Fibroblast of the conjunctiva (primary cell): ENCODE measurements around the gene TSC22D2.

ENCODE experiments used
- DNase-seq: peaks from one replicate; pipeline ENCODE4 v3.0.0-alpha.2; 2010; ENCODE audit warnings: low read depth

Gene TSC22D2

DNA sequence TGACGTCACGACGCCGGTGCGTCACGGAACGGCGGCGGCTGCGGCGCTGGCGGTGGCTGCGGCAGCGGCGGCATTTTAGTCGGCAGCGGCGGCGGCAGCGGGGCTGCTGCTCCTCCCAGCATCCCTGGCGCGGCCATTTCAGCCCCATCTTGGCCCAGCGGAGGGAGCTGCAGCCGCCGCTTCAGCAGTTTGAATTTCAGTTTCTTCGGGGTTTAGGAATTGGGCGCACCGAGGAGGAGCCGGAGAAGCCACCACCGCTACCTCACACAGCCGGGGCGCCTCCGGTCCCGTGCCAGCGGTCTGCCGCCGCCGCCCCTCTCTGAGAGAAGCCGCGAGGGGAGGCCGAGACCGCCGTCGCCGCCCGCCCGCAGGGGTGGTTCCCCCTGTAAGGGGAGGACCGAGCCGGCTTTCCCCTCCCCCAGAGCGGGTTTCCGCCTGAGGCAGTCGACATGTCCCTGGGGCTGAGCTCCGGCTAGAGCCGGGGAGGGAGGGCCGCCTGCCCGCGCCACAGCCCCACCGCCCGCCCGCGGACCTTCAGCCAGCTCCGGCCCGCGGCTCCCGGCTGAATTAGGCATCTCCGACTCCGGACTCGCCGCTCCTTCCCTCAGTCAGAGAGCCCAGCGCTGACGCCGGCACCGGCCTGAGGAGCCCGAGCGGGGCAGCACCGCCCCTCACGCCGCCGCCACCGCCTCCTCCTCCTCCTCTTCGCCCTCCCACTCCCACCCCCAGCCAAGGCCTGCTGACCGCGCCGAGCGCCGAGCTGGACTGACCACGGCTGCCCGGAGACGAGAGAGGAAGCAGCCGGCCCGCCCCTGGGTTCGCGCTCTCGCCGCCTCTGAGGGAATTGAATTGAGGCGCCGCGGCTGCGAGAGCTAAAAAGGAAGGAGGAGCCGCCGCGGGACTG is at the start of gene TSC22D2:
Gene TSC22D2, plus strand, starts transcription at position 78 of the 904 bp plus-strand sequence. CDS start 1,053 bp downstream, outside the sequence.
- DNase-seq: peak; percentile 89

DNA sequence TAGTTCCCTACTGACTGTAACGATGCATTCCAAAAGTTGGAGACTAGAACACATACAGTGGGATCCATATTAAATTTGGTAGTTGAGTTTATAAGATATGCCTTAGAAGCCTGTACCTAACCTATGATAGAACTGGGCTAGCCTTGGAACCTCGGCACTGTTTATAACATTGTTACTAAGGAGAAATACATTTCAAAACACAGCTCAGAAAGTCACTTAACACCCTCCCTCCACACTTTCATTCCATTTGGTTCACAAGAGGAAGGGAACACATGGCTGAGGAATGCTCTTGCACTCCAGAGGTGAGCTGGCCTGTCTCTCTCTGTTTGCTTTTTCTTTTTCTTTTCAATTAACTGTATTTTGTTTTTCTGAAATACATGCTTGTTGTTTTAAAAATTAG is 48.7 kb upstream of the TSC22D2 start:
- DNase-seq: no peak

DNA sequence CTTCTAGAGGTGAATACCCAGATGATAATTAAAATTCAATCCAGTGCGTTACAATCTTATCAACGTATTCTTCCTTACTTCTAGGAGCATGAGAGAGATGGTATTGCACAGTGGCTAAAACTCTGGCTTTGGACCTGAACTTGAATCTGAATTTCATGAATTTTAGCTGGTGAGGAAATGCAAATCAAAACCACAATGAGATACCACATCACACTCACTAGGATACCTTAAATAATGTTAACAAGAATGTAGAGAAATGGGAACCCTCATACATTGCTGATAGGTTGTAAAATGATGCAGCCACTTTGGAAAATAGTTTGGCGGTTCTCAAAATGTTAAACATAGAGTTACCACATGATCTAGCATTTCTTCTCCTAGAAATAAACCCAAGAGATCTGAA is 47.1 kb upstream of the TSC22D2 start:
- DNase-seq: no peak

DNA sequence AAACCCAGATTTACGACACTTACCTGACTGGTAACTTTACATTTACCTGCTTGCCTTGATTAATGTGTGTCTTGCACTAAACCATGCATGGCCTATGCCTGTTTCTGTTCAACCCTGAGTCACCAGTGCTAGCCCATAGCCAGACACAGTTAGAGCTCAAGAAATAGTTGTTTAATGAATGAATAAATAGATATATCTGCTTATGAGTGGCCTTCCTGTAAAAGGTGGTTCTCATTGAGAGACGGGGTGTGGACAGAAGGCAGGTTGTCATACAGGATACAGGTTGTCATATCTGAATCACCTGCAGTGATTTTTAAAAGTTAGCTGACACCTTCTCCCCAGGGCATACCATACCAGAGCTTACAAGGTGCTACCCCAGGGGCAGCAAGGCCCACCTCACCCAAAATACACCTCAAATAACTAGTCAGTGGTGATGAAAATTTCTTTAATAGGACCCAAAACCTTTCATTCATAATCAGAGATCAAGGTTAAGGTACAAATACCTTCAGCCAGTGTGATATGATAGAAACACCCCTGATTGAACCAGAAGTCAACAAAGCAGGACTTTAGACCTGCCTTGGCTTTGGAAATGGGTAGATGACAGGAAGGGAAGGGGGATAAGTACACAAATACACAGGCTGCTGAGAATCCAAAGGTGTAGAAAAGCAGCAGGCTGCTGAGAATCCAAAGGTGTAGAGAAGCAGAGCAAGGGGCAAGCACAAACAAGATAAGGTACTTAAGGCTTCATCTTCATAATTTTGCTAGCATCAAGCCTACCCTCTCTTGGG is 45.4 kb upstream of the TSC22D2 start:
- no peak for DNase-seq

- DNase-seq: no peak
These were observed 44.7 kb upstream of the TSC22D2 start for GRCh38 chr3:150363420-150363819.

DNA sequence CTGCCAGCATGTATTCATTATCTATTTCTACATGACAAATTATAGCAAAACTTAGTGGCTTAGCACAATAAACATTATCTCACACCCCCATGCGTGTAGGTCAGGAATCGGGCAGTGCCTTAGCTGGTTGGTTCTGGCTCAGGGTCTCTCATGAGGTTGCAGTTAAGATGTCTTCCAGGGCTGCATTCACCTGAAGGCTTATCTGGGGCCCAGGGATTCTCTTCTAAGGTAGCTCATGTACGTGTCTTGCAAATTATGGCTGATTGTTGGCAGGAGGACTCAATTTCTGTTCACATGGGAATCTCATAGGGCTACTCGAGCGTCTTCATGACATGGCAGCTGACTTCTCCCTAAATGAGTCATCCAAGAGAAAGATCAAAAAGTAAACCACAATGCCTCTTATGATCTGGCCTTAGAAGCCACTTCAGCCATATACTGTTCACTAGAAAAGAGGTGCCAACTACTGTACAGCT is 42.9 kb upstream of the TSC22D2 start:
- no peak for DNase-seq

DNA sequence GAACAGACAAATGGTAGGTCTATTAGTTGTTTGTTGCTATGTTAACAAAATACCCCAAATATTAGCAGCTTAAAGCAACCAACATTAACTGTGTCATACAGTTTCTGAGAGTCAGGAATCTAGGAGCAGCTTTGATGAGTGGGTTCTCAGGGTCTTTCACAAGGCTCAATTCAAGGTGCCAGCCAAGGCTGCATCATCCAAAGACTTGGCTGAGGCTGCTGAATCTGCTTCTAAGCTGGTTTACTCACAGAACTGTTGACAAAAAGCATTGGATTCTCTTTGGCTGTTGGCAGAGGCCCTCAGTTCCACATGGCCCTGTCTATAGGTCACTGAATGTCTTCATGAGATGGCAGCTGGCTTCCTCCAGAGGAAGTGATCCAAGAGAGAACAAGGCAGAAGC is 40.3 kb upstream of the TSC22D2 start:
- DNase-seq: no peak

DNA sequence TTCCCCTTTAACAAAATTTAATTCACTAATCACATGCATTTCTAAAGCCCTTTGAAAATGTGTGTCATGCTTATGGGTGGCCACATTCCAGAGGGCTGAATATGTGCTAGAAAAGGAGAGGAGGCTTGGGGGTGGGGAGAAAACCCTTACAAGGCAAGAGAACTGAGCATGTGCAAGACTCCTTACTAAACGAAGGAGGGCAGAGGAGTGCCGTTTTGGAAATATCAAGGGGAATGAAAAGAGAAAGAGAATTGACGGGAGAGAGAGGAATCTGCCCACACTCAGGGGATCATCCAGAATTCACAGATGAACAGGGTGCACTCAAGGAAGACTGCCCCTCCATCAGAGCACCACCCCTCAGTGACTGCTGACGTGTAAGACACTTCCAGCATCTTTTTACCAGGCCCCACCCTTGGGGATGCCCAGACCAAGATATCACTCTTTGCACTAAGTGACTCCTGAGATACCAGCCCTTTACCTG is 37.9 kb upstream of the TSC22D2 start:
- peak; percentile 91 for DNase-seq

DNA sequence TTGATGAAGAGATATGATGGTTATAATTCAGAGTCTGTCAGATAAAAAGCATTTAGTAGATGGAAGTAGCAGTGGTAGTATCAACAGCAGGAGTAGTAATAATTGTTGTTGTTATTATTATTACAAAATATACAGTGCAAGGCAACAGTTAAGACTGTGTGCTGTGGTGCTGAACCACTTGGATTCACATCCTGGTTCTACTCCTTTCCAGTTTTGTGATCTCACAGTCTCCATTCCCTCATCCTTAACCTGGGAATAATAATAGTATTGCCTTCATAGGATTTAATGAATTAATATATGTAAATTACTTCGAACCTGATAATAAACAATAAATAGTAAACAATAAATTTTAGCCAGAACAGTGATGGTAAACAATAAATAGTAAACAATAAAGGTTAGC is 37.1 kb upstream of the TSC22D2 start:
- no peak for DNase-seq

DNA sequence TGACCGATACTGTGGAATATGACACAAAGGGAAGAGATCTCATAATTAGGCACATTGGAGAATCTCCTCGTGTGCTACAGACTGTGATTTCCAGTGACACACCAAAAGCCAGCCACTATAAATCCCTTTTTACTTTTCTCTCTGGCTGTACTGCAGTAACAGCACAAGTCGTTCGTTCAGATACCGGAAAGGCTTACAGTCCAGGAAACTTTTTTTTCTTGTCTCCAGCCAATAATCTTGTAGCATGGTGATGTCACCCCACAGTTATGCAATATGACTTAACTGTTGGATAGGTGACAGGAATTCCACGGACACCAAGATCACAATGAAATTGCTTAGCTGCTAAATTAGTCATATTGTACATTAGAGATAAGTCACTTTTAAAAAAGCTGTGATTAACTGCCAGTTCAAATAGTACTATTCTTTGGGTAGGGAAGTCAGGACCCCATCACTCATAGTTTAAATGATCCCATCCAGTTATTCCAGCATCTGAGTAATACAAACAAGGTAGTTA is 36.3 kb upstream of the TSC22D2 start:
- peak; percentile 97 for DNase-seq

- DNase-seq: no peak
These were observed 35.8 kb upstream of the TSC22D2 start for GRCh38 chr3:150372320-150372719.

DNA sequence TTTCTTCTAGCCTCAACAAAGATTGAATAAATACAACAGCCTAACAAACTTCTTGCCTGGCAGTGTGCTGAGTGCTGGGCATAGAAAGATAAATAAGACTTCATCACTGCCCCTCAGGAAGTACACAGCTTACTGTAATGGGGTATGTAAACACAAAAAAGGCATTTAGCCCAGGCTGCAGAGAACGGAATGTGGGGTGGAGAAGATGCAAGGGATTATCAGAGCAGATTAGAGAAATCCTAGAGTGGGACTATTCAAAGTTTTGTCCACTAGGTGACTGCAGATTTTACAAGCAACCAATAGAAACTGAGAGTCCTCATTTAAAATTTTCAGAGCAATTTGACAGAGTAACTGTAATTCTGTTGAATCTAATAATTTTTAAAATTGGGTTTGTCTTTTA is 35.4 kb upstream of the TSC22D2 start:
- DNase-seq: no peak

GRCh38 chr3:150373234-150373875 is 34.7 kb upstream of the TSC22D2 start:
- DNase-seq: no peak

- DNase-seq: no peak
These were observed 33.1 kb upstream of the TSC22D2 start for GRCh38 chr3:150374975-150375374.

- peak; percentile 82 for DNase-seq
These were observed 31.9 kb upstream of the TSC22D2 start for GRCh38 chr3:150376001-150376848.

- DNase-seq: no peak
These were observed 30.3 kb upstream of the TSC22D2 start for GRCh38 chr3:150377601-150378300.

- no peak for DNase-seq
These were observed 29.8 kb upstream of the TSC22D2 start for GRCh38 chr3:150378301-150378748.

- no peak for DNase-seq
These were observed 28.6 kb upstream of the TSC22D2 start for GRCh38 chr3:150379469-150379868.

DNA sequence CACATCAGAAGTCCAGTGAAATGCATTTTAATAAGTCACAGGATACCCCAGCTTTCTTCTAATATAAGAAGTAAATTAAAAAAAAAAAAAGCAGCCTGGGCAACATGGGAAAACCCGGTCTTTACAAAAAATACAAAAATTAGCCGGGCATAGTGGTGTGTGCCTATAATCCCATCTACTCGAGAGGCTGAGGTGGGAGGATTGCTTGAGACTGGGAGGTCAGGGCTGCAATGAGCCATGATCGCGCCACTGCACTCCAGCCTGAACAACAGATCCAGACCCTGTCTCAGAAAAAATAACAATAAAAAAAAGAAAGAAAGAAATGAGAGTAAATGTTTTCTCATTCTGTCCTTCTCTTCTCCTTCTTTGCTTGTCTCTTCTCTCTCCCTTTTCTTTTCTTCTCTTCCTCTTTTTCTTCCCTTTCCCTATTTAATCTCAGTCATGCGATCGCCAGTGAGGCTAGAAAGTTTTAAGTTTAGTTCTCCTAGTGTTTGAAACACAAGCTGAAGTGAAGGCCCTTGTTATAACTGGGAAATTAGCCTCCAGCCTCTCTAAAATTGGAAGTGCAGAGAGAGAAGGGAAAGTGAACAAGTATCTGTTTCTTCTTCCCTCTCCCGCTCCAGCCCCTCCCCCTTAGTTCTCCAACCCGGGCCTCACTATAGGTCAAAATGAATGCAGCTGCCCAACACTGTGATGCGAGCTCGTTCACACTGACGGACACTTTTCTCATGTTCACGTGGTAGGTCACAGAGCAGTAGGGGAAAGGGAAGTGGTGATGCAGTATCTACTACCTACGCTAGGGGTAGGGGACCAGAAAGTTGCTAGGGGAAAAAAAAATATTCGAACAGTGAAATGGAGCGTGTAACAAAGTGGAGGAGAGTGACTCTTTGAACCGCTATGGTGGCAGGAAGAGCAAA is 23.5 kb upstream of the TSC22D2 start:
- no peak for DNase-seq
